GM19468 (cell line): Measurements from ENCODE around the gene PARVA.

Experiments used
- ATAC-seq: cut with Tn5 transposase; IDR thresholded peaks from one replicate; pipeline ENCODE4 v1.9.1; 2021; ENCODE audit warnings: mild to moderate bottlenecking, moderate library complexity, moderate number of reproducible peaks; ENCODE audit not compliant: unreplicated experiment; ENCODE audit errors: extremely low read depth

PARVA gene

DNA sequence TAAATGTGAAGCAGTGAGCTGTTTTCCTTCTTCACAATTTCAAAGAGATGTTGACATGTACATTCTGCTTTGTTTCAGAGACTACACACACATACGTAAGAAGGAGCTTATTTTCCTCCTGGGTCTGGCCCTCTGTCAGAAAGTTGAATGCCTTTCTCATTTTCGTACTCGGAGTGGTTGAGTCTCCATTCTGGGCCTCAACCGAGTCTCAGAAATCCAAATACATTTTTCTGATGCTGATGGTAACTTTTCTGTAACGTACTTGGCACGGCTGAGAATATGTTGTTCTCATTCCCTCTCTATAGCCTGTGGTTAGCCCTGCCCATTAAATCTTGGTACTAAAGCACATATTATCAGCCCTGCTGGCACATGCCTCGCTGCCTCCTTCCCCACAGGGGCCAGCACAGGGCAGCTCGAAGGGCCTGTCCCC lies 25.3 kb downstream of the PARVA start:
- ATAC-seq = no peak

DNA sequence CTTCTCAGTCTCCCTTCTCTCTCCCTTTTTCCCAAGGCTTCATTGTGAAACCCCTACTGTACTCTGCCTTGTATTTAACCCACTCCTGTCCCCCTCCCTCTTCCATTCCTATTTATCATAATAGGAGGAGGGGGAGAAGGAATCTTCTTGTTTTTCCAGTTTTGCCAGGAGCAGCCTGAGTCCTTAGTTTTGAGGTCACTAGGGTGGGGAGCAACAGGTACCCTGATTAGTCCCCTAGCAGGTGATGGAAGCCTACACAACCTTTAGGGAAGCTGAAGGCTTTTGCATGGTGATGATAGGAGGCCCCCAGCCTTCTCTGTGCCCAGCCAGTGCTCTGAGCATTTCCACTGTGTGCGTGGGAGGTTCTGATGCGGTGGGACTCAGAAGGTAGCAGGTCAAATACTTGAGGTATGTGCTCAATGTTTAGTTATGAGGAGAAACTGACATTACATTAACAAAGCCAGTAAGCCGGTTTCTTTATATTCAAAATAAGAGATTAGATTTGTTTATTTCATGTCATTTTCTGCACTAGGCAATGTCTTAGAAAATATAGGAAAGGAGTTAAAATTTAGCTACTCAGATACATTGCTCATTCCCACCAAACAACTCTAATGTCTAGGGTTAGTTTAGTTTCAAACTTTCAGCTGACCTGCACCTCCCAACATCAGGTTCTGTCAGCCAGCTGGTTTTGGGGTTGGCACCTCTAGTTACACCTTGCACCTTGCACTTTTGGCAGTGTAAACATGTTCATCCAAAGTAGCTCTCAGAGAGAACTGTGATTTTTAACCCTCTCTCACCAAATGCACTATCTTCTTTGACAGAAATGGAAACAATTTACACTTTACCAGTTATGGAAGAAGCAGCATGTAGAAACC lies 26.0 kb downstream of the PARVA start:
- ATAC-seq = no peak

DNA sequence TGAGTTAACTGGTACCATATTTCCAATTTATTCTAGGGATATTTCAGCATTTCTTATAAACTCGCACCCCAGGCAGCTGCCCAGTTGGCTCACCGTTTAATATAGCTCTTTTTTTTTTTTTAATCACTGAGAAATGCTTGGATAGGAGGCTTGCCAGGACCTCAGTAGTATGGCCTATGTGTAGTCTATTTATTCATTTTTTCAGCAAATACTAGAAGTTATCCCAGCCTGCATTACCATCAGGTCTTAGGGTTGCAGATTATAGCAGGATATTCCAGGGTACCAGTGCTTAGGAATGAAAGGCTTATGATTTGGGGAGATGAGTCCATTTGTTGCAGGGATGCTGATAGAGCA lies 26.6 kb downstream of the PARVA start:
- ATAC-seq = no peak

DNA sequence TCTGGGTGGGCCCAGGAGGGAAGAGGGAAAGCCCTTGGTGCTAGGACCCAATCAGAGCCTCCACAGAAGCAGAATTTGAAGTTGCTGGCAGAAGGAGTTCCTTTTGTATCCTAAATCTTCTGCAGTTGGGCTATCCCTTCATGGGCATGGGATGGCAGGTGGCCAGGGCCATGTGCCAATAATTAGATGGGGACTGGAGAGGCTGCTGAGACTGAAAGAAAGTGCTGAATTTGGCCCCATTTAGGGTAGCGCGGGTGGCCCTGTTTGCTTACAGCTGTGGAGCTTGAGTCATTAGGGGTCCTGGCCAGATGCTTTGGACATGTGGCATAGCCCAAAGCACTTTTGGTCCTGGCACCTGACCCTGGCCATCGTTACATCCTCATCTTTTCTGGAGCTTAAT lies 27.1 kb downstream of the PARVA start:
- no peak for ATAC-seq

DNA sequence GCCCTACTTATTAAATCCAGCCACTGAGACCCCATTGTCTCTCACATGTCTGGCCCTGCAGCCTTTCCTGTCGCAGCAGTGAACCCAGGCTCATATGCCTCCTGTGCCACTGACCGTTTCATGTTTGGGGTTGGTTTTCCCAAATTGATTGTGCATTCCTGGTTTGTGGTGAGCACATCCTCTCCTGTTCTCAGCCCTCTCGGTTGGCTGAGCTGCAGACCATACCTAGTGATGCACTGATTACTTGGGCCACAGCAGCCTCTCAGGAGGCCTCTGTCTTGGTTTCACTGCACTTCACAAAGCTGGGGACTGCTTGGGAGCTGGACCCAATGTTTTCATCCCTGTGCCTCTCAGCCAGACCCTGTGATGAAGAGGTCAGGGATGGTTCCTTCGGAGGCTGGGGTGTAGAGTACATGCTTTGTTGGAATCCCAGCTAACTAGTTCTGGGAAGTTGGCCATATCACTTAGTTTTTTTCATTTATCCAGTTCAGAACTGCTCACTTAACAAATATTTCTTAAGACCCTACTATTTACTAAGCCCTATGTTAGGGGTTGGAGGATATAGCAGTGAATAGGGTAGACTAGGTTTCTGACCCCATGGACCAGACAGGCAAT lies 30.9 kb downstream of the PARVA start:
- ATAC-seq = no peak

DNA sequence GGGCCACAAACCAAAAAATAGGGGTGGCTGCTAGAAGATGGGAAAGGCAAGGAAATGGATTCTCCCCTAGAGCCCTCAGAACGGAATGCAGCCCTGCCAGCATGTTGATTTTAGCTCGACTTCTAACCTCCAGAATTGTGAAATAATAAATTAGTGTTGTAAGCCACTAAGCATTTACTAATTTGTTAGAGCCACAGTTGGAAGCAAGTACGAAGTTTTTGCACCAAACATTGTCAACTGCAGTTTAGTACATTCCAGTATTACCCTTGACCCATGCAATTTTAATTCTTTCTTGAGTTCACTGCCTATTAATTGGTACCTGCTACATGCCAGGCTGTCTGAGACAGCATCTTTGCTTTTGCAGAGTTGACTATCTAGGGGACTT lies 32.2 kb downstream of the PARVA start:
- no peak for ATAC-seq

DNA sequence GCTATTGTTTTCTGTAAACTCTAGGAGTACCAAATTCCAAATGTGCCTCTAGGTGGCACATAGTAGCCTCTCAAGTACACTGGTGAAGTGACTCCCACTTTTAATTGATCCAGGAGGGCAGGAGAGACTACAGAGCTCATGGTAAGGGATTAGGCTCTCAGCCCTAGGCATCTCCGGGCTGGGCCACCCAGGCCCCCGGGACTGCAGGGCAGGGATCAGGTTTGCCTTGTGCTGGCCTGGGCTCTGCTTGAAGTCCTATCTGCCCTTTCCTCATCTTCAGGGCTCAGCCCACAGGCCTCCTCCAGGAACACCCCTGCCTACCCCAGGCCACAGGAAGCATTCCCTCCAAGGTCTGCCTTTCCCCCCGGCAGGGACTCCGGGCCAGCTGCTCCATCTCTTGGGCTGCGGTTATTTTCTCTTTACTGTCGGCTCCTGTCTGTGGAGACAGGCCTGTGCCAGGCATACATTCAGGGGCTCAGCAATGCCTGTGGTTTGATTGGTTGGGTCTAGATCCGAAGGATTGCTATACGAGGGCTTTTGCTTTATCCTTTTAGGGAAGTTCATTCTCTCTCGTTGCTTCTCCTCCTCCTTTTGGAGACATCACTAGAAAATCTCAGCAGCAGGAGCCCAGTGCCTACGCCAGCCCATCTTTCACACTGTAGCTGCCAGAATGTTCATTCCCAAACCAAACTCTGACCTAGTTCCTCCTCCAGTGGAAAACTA lies 32.8 kb downstream of the PARVA start:
- no peak for ATAC-seq

DNA sequence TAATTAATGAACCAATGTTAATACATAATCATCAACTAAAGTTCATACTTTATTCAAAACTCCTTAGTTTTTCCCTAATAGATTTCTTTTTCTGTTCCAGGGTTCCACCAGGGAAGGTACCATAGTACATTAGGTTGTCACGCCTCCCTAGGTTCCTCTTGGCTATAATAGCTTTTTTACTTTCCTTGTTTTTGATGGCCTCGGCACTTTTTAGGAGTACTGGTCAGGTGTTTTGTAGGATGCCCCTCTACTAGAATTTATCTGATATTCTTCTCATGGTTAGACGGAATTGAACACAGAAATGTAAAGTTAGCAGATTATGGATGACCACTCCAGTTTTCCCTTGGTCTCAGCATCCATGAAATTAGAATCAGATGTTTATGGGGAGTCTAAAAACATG lies 34.0 kb downstream of the PARVA start:
- no peak for ATAC-seq

- ATAC-seq = no peak
Measured at GRCh38 chr11:12411806-12412727, 34.7 kb downstream of the PARVA start.

- no peak for ATAC-seq
Measured at GRCh38 chr11:12413141-12414052, 36.0 kb downstream of the PARVA start.

- ATAC-seq = no peak
Measured at GRCh38 chr11:12414611-12415010, 37.2 kb downstream of the PARVA start.

GRCh38 chr11:12415342-12415966 lies 38.1 kb downstream of the PARVA start:
- ATAC-seq = no peak

GRCh38 chr11:12416552-12416951 lies 39.2 kb downstream of the PARVA start:
- no peak for ATAC-seq

- ATAC-seq = no peak
Measured at GRCh38 chr11:12417691-12418611, 40.6 kb downstream of the PARVA start.

- ATAC-seq = no peak
Measured at GRCh38 chr11:12420040-12420439, 42.7 kb downstream of the PARVA start.

DNA sequence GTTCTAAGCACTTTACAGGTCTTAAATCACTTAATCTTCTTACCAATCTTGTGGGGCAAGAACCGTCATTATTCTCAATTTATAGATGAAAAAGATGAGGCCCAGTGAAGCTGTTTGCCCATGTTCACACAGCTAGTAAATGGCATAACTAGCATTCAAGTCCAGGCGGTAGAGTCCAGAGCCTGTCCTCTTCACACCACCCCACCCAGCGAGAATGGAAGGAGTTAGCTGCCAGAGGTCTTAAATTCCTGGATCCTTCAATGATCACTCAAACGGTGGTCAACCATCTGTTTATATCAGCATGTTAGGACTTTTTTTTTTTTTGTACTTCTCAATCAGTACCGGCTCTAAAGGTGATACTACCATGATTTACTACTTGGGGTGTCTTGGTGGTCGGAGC lies 43.3 kb downstream of the PARVA start:
- no peak for ATAC-seq

- no peak for ATAC-seq
Measured at GRCh38 chr11:12421386-12421785, 44.0 kb downstream of the PARVA start.

GRCh38 chr11:12426176-12426575 lies 48.8 kb downstream of the PARVA start:
- no peak for ATAC-seq
